Frontal cortex (tissue), 4 donors: ENCODE data around the gene PDE9A. TPM values are rescaled to one million over a fixed set of nuclear protein-coding genes. Genes with fewer than 3 reads are reported as not detected.

Source experiments
- DNase-seq, 2 donors: peaks; one replicate each; pipeline ENCODE4 v3.0.0; 2012; ENCODE audit warnings: low spot score in 2 of 2
- FAIRE-seq: peaks from 2 replicates; lab custom pipeline; 2012; peaks lifted over from hg19 to GRCh38; lab: Jason Lieb, UNC
- total RNA-seq: library from RNA; depleted of rRNA; stranded (reverse); fragments of >200 nt; gene quantifications from one replicate; pipeline ENCODE4 v1.2.3, GENCODE V29; 2014
- donor health status: control.
- donor health status: control.
- donor health status: control.

The PDE9A gene
- total RNA-seq, 1 donor from 2014 or later, result 13.0 TPM

GRCh38 chr21:42763581-42764442, 110.4 kb downstream of the PDE9A start:
- DNase-seq (no peak), FAIRE-seq (no peak)

GRCh38 chr21:42764443-42764760, 111.0 kb downstream of the PDE9A start:
- FAIRE-seq (no peak), DNase-seq (no peak)

GRCh38 chr21:42764883-42765282, 111.5 kb downstream of the PDE9A start:
- no peak for FAIRE-seq
- no peak for DNase-seq

- no peak for FAIRE-seq
- no peak for DNase-seq
Measured at GRCh38 chr21:42765656-42766055, 112.2 kb downstream of the PDE9A start.

GRCh38 chr21:42766739-42767560, 113.5 kb downstream of the PDE9A start:
- DNase-seq (no peak), FAIRE-seq (no peak)

- no peak for DNase-seq
- FAIRE-seq, result no peak
Measured at GRCh38 chr21:42767561-42767835, 114.1 kb downstream of the PDE9A start.

GRCh38 chr21:42768324-42769121, 115.1 kb downstream of the PDE9A start:
- no peak for FAIRE-seq
- DNase-seq, result no peak

- DNase-seq, result no peak
- FAIRE-seq, result no peak
Measured at GRCh38 chr21:42769183-42769819, 115.9 kb downstream of the PDE9A start.

GRCh38 chr21:42769820-42770716, 116.6 kb downstream of the PDE9A start:
- FAIRE-seq (no peak), DNase-seq (no peak)

- FAIRE-seq (no peak), DNase-seq (no peak)
Measured at GRCh38 chr21:42770717-42771502, 117.5 kb downstream of the PDE9A start.

- no peak for FAIRE-seq
- no peak for DNase-seq
Measured at GRCh38 chr21:42771503-42771805, 118.0 kb downstream of the PDE9A start.

- FAIRE-seq (no peak), DNase-seq (no peak)
Measured at GRCh38 chr21:42775123-42775522, 121.7 kb downstream of the PDE9A start.

GRCh38 chr21:42775891-42776290, 122.5 kb downstream of the PDE9A start:
- DNase-seq (no peak), FAIRE-seq (no peak)

GRCh38 chr21:42777064-42777756, 123.8 kb downstream of the PDE9A start:
- no peak for DNase-seq

GRCh38 chr21:42777757-42778344, 124.4 kb downstream of the PDE9A start:
- DNase-seq (no peak), FAIRE-seq (no peak)

More at GRCh38 chr21:42777064-42777756, 123.8 kb downstream of the PDE9A start:
- no peak for FAIRE-seq

- FAIRE-seq, result no peak
- no peak for DNase-seq
Measured at GRCh38 chr21:42779431-42779861, 126.0 kb downstream of the PDE9A start.

- DNase-seq (no peak), FAIRE-seq (no peak)
Measured at GRCh38 chr21:42780617-42781016, 127.2 kb downstream of the PDE9A start.
